HG03354 (cell line): ENCODE measurements around the gene CENPF.
"Not testable (repeated sequence)": the region's sequence is repeated elsewhere in the genome, so short reads cannot be mapped to it uniquely, and the experiment has no call there.

Experiments used
- ATAC-seq: cut with Tn5 transposase; IDR thresholded peaks from one replicate; pipeline ENCODE4 v1.9.1; 2021; ENCODE audit warnings: mild to moderate bottlenecking; ENCODE audit not compliant: unreplicated experiment, poor library complexity, severe bottlenecking

The CENPF gene

GRCh38 chr1:214583824-214584554, 19.0 kb upstream of the CENPF start:
- ATAC-seq: no peak

- ATAC-seq: peak; percentile 88
Measured at GRCh38 chr1:214584805-214585766, 17.9 kb upstream of the CENPF start.

- no peak for ATAC-seq
Measured at GRCh38 chr1:214586621-214587020, 16.4 kb upstream of the CENPF start.

GRCh38 chr1:214587165-214587564, 15.8 kb upstream of the CENPF start:
- no peak for ATAC-seq

GRCh38 chr1:214588963-214589597, 13.9 kb upstream of the CENPF start:
- ATAC-seq: no peak

GRCh38 chr1:214590696-214591095, 12.3 kb upstream of the CENPF start:
- no peak for ATAC-seq

GRCh38 chr1:214591918-214592317, 11.1 kb upstream of the CENPF start:
- ATAC-seq: not testable (repeated sequence)

- no peak for ATAC-seq
Measured at GRCh38 chr1:214593158-214593557, 9.8 kb upstream of the CENPF start.

GRCh38 chr1:214603819-214604252, 841 bp downstream of the CENPF start:
- no peak for ATAC-seq

GRCh38 chr1:214604523-214604922, 1.5 kb downstream of the CENPF start:
- no peak for ATAC-seq

GRCh38 chr1:214605484-214605883, 2.5 kb downstream of the CENPF start:
- not testable (repeated sequence) for ATAC-seq

- ATAC-seq: not testable (repeated sequence)
Measured at GRCh38 chr1:214605933-214606925, 3.2 kb downstream of the CENPF start.

- not testable (repeated sequence) for ATAC-seq
Measured at GRCh38 chr1:214607492-214608215, 4.7 kb downstream of the CENPF start.

GRCh38 chr1:214608216-214608783, 5.3 kb downstream of the CENPF start:
- ATAC-seq: not testable (repeated sequence)

- ATAC-seq: not testable (repeated sequence)
Measured at GRCh38 chr1:214608817-214609216, 5.8 kb downstream of the CENPF start.

- ATAC-seq: no peak
Measured at GRCh38 chr1:214609692-214610091, 6.7 kb downstream of the CENPF start.

- ATAC-seq: peak; percentile 83
Measured at GRCh38 chr1:214610136-214610535, 7.1 kb downstream of the CENPF start.

GRCh38 chr1:214615109-214615508, 12.1 kb downstream of the CENPF start:
- ATAC-seq: no peak
